GM23338 (cell line): ENCODE measurements around the gene HNF1B. TPM values are rescaled to one million over a fixed set of nuclear protein-coding genes. Genes with fewer than 3 reads are reported as not detected.

Experiments used
- ATAC-seq: fragments of 200-7000 bp; cut with Tn5 transposase; 3 replicates; pipeline ENCODE4 v1.9.1; 2020
- DNase-seq: peaks from one replicate; pipeline ENCODE4 v3.0.0-alpha.2; 2015; ENCODE audit warnings: low spot score
- H2AFZ ChIP-seq: fragments of 200-600 bp; sonication (generic); 2 replicates; pipeline ENCODE4 v1.8.0; 2016; ENCODE audit warnings: antibody characterized with exemption, mild to moderate bottlenecking, moderate library complexity
- H3F3A ChIP-seq: fragments of 200-600 bp; sonication (generic); replicated peaks from 2 replicates; pipeline ENCODE4 v1.8.0; 2017; ENCODE audit warnings: antibody characterized with exemption, mixed run types, low read depth
- H3K27ac ChIP-seq: fragments of 200-600 bp; sonication (generic); 2 replicates; pipeline ENCODE4 v1.6.1; 2016; ENCODE audit warnings: low read depth
- H3K27me3 ChIP-seq: fragments of 200-600 bp; sonication (generic); 2 replicates; pipeline ENCODE4 v1.8.0; 2016; ENCODE audit warnings: mild to moderate bottlenecking, mixed run types, moderate library complexity; ENCODE audit not compliant: insufficient read depth
- H3K36me3 ChIP-seq: fragments of 200-600 bp; sonication (generic); 2 replicates; pipeline ENCODE4 v1.8.0; 2016; ENCODE audit warnings: mild to moderate bottlenecking; ENCODE audit not compliant: insufficient read depth
- H3K4me1 ChIP-seq: fragments of 200-600 bp; sonication (generic); 2 replicates; pipeline ENCODE4 v1.8.0; 2016; ENCODE audit warnings: mild to moderate bottlenecking, moderate library complexity; ENCODE audit not compliant: insufficient read depth
- H3K4me2 ChIP-seq: fragments of 200-600 bp; sonication (generic); 2 replicates; pipeline ENCODE4 v1.7.1; 2017; ENCODE audit warnings: mixed run types
- H3K4me3 ChIP-seq: fragments of 200-600 bp; sonication (generic); 2 replicates; pipeline ENCODE4 v1.6.1; 2016; ENCODE audit warnings: mixed run types
- H3K79me2 ChIP-seq: fragments of 200-600 bp; sonication (generic); replicated peaks from 2 replicates; pipeline ENCODE4 v1.8.0; 2017; ENCODE audit warnings: mild to moderate bottlenecking; ENCODE audit not compliant: insufficient read depth
- H3K9me2 ChIP-seq: fragments of 200-600 bp; sonication (generic); 2 replicates; pipeline ENCODE4 v1.8.0; 2017; ENCODE audit not compliant: insufficient read depth
- H4K20me1 ChIP-seq: fragments of 200-600 bp; sonication (generic); replicated peaks from 2 replicates; pipeline ENCODE4 v1.8.0; 2017; ENCODE audit warnings: mild to moderate bottlenecking; ENCODE audit not compliant: insufficient read depth
- H3K27ac Mint-ChIP-seq: 2 replicates; pipeline ENCODE4 v1.8.0; 2020; ENCODE audit warnings: inconsistent platforms, mild to moderate bottlenecking, moderate library complexity, mixed read lengths
- H3K27me3 Mint-ChIP-seq: 3 replicates; pipeline ENCODE4 v1.8.0; 2022; ENCODE audit warnings: low read depth, mild to moderate bottlenecking, moderate library complexity, mixed read lengths, inconsistent platforms; ENCODE audit not compliant: insufficient read depth, poor library complexity
- H3K36me3 Mint-ChIP-seq: 3 replicates; pipeline ENCODE4 v1.8.0; 2021; ENCODE audit warnings: low read depth, mild to moderate bottlenecking, inconsistent platforms, moderate library complexity, mixed read lengths
- H3K4me1 Mint-ChIP-seq: 3 replicates; pipeline ENCODE4 v1.8.0; 2020; ENCODE audit warnings: mild to moderate bottlenecking, inconsistent platforms, mixed read lengths
- H3K4me3 Mint-ChIP-seq: 3 replicates; pipeline ENCODE4 v1.8.0; 2021; ENCODE audit warnings: moderate library complexity, mild to moderate bottlenecking, inconsistent platforms, mixed read lengths
- H3K9me3 Mint-ChIP-seq: 3 replicates; pipeline ENCODE4 v1.8.0; 2020; ENCODE audit warnings: moderate library complexity, mild to moderate bottlenecking, inconsistent platforms, mixed read lengths
- CREB1 ChIP-seq: fragments of 250-450 bp; sonication (Bioruptor Pico); IDR thresholded peaks from 2 replicates; pipeline ENCODE4 v1.5.0; 2020; ENCODE audit warnings: low read depth, mild to moderate bottlenecking, moderate library complexity
- CTCF ChIP-seq, 2 experiments: fragments of 200-600 bp in 1 of 2; sonication (generic) in 1 of 2; conservative IDR thresholded peaks; 2 replicates each; pipeline versions ENCODE4 v1.5.1 to v1.6.1; 2016 to 2017; ENCODE audit warnings: antibody characterized with exemption in 2 of 2, low read depth in 2 of 2, mild to moderate bottlenecking in 2 of 2, moderate library complexity in 1 of 2
- EZH2 ChIP-seq: fragments of 200-600 bp; sonication (generic); IDR thresholded peaks from one replicate; pipeline ENCODE4 v1.8.0; 2017; ENCODE audit warnings: antibody characterized with exemption, mild to moderate bottlenecking, low read depth; ENCODE audit not compliant: unreplicated experiment
- EZH2phosphoT487 ChIP-seq: fragments of 200-600 bp; sonication (generic); IDR thresholded peaks from one replicate; pipeline ENCODE4 v1.8.1; 2018; ENCODE audit warnings: antibody characterized with exemption; ENCODE audit not compliant: unreplicated experiment
- NANOG ChIP-seq: IDR thresholded peaks from 2 replicates; pipeline ENCODE4 v1.6.1; 2016; ENCODE audit warnings: antibody characterized with exemption, borderline replicate concordance
- STAT1 ChIP-seq: IDR thresholded peaks from one replicate; pipeline ENCODE4 v1.6.1; 2016; ENCODE audit warnings: antibody characterized with exemption; ENCODE audit not compliant: unreplicated experiment
- ZNF331 ChIP-seq: fragments of 250-450 bp; sonication (Bioruptor Pico); IDR thresholded peaks from 2 replicates; pipeline ENCODE4 v1.5.0; 2020; ENCODE audit warnings: low read depth, mild to moderate bottlenecking, moderate library complexity
- polyA plus RNA-seq: library from polyadenylated mRNA; unstranded; fragments of >200 nt; fragmentation: Nextera tagmentation; extraction: Ambion mirVana; gene quantifications from 2 replicates; pipeline ENCODE4 v1.2.1, GENCODE V29; 2016
- total RNA-seq: library from RNA; depleted of rRNA; stranded (reverse); fragments of >200 nt; shearing (Covaris generic); gene quantifications from 2 replicates; pipeline ENCODE4 v1.2.3, GENCODE V29; 2014
- TF ChIP-seq, protein P1 (sequence below): fragments of 250-450 bp; sonication (Bioruptor Pico); IDR thresholded peaks from 2 replicates; pipeline ENCODE4 v1.5.0; 2020; ENCODE audit warnings: mild to moderate bottlenecking, moderate library complexity
- TF ChIP-seq, protein P2 (sequence below): IDR thresholded peaks from one replicate; pipeline ENCODE4 v1.6.1; 2018; ENCODE audit warnings: antibody characterized with exemption; ENCODE audit not compliant: unreplicated experiment

The HNF1B gene
- total and polyA plus RNA-seq, 2 experiments from 2014 or later, result 0.07 to 0.19 TPM

DNA sequence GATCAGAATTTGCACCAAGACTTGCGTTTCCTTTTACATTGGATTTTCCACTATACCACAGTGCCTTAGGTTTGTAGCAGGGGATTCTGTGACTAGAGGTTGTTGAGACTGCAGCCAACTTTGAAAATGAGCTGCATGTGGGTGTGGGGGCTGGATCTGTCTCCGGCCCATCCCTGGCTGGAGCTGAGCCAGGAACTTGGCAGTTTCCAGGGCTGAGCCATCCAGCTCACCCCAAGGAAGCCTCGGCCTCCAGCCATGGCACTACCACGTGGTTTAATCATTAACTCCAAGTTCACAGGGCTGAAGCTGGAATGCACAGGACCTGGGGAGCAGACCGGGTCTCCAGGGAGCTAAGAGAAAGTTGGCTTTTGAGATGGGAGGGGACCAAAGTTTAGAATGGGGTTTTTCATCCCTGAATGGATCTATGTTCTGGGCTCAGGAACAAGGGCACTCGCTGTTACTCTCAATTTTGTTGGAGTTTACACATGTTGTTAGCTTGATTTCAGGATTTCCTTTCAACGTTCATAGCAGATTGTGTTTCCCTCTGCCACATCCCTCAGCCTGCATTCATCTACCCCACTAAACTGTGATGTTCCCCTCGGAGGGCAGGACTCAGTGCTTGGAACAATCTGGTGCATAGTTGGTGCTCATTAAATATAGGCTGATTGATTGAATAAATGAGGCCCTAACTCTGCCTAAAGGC, 42.3 kb upstream of the HNF1B start:
- H3K27me3 ChIP-seq, result no peaks in the 10 kb centered on the region
- H3K79me2 ChIP-seq, result no peaks in the 10 kb centered on the region
- no peak for DNase-seq
- no peaks in the 10 kb centered on the region for H3F3A ChIP-seq
- Mint-ChIP-seq H3K27ac (no peak overlapping the region), H3K9me3 (no peaks in the 10 kb centered on the region; the same call in 2 of the 3 replicates), H3K4me3 (no peak overlapping the region), H3K4me1 (no peaks in the 10 kb centered on the region; the same call in 2 of the 3 replicates), H3K27me3 (peaks cover 4% of the 10 kb centered on the region), H3K36me3 (no peaks in the 10 kb centered on the region)
- TF ChIP-seq, protein P1, sequence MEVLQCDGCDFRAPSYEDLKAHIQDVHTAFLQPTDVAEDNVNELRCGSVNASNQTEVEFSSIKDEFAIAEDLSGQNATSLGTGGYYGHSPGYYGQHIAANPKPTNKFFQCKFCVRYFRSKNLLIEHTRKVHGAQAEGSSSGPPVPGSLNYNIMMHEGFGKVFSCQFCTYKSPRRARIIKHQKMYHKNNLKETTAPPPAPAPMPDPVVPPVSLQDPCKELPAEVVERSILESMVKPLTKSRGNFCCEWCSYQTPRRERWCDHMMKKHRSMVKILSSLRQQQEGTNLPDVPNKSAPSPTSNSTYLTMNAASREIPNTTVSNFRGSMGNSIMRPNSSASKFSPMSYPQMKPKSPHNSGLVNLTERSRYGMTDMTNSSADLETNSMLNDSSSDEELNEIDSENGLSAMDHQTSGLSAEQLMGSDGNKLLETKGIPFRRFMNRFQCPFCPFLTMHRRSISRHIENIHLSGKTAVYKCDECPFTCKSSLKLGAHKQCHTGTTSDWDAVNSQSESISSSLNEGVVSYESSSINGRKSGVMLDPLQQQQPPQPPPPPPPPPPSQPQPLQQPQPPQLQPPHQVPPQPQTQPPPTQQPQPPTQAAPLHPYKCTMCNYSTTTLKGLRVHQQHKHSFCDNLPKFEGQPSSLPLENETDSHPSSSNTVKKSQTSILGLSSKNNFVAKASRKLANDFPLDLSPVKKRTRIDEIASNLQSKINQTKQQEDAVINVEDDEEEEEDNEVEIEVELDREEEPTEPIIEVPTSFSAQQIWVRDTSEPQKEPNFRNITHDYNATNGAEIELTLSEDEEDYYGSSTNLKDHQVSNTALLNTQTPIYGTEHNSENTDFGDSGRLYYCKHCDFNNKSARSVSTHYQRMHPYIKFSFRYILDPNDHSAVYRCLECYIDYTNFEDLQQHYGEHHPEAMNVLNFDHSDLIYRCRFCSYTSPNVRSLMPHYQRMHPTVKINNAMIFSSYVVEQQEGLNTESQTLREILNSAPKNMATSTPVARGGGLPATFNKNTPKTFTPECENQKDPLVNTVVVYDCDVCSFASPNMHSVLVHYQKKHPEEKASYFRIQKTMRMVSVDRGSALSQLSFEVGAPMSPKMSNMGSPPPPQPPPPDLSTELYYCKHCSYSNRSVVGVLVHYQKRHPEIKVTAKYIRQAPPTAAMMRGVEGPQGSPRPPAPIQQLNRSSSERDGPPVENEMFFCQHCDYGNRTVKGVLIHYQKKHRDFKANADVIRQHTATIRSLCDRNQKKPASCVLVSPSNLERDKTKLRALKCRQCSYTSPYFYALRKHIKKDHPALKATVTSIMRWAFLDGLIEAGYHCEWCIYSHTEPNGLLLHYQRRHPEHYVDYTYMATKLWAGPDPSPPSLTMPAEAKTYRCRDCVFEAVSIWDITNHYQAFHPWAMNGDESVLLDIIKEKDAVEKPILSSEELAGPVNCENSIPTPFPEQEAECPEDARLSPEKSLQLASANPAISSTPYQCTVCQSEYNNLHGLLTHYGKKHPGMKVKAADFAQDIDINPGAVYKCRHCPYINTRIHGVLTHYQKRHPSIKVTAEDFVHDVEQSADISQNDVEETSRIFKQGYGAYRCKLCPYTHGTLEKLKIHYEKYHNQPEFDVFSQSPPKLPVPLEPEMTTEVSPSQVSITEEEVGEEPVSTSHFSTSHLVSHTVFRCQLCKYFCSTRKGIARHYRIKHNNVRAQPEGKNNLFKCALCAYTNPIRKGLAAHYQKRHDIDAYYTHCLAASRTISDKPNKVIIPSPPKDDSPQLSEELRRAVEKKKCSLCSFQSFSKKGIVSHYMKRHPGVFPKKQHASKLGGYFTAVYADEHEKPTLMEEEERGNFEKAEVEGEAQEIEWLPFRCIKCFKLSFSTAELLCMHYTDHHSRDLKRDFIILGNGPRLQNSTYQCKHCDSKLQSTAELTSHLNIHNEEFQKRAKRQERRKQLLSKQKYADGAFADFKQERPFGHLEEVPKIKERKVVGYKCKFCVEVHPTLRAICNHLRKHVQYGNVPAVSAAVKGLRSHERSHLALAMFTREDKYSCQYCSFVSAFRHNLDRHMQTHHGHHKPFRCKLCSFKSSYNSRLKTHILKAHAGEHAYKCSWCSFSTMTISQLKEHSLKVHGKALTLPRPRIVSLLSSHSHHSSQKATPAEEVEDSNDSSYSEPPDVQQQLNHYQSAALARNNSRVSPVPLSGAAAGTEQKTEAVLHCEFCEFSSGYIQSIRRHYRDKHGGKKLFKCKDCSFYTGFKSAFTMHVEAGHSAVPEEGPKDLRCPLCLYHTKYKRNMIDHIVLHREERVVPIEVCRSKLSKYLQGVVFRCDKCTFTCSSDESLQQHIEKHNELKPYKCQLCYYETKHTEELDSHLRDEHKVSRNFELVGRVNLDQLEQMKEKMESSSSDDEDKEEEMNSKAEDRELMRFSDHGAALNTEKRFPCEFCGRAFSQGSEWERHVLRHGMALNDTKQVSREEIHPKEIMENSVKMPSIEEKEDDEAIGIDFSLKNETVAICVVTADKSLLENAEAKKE (CRISPR knock-in tag), result no peak
- TF ChIP-seq NANOG, result no peak
- no peak for TF ChIP-seq EZH2
- H3K9me2 ChIP-seq, result peaks cover 5% of the 10 kb centered on the region
- H3K27ac ChIP-seq, result no peak overlapping the region
- H2AFZ ChIP-seq, result peak overlapping the region; percentile 28; the same call in 1 of the 2 replicates
- no peak overlapping the region for H3K4me2 ChIP-seq
- H4K20me1 ChIP-seq, result no peaks in the 10 kb centered on the region
- no peaks in the 10 kb centered on the region; the same call in 1 of the 2 replicates for H3K36me3 ChIP-seq
- H3K4me1 ChIP-seq, result no peaks in the 10 kb centered on the region
- no peak overlapping the region for H3K4me3 ChIP-seq
- no peak for ATAC-seq

DNA sequence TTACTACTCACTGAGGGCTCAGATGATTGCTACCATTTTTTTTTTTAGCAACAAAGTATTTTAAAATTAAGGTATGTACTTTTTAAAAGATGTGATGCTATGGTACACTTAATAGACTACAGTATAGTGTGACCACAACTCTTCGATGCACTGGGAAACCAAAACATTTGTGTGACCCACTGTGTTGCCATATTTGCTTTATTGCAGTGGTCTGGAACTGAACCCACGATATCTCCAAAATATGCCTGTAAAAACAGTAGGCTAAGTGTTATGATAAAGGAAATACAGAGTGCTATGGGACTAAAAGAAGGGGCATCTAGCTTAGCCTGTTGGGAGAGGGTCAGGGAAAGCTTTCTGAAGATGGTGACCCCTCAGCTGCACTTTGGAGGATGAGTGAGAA, 41.6 kb upstream of the HNF1B start:
- Histone ChIP-seq H3K27ac (no peak overlapping the region), H3K9me2 (peaks cover 5% of the 10 kb centered on the region), H3K36me3 (no peaks in the 10 kb centered on the region; the same call in 1 of the 2 replicates), H2AFZ (no peak overlapping the region), H3K4me1 (no peaks in the 10 kb centered on the region), H3K4me2 (no peak overlapping the region), H3K27me3 (no peaks in the 10 kb centered on the region), H3K79me2 (no peaks in the 10 kb centered on the region), H3F3A (no peaks in the 10 kb centered on the region), H3K4me3 (no peak overlapping the region), H4K20me1 (no peaks in the 10 kb centered on the region)
- H3K4me3 Mint-ChIP-seq, result no peak overlapping the region
- ATAC-seq, result no peak
- no peaks in the 10 kb centered on the region; the same call in 2 of the 3 replicates for H3K9me3 Mint-ChIP-seq
- no peaks in the 10 kb centered on the region; the same call in 2 of the 3 replicates for H3K4me1 Mint-ChIP-seq
- peaks cover 4% of the 10 kb centered on the region for H3K27me3 Mint-ChIP-seq
- no peak overlapping the region for H3K27ac Mint-ChIP-seq
- H3K36me3 Mint-ChIP-seq, result no peaks in the 10 kb centered on the region
- DNase-seq, result no peak
- TF ChIP-seq, protein P2, sequence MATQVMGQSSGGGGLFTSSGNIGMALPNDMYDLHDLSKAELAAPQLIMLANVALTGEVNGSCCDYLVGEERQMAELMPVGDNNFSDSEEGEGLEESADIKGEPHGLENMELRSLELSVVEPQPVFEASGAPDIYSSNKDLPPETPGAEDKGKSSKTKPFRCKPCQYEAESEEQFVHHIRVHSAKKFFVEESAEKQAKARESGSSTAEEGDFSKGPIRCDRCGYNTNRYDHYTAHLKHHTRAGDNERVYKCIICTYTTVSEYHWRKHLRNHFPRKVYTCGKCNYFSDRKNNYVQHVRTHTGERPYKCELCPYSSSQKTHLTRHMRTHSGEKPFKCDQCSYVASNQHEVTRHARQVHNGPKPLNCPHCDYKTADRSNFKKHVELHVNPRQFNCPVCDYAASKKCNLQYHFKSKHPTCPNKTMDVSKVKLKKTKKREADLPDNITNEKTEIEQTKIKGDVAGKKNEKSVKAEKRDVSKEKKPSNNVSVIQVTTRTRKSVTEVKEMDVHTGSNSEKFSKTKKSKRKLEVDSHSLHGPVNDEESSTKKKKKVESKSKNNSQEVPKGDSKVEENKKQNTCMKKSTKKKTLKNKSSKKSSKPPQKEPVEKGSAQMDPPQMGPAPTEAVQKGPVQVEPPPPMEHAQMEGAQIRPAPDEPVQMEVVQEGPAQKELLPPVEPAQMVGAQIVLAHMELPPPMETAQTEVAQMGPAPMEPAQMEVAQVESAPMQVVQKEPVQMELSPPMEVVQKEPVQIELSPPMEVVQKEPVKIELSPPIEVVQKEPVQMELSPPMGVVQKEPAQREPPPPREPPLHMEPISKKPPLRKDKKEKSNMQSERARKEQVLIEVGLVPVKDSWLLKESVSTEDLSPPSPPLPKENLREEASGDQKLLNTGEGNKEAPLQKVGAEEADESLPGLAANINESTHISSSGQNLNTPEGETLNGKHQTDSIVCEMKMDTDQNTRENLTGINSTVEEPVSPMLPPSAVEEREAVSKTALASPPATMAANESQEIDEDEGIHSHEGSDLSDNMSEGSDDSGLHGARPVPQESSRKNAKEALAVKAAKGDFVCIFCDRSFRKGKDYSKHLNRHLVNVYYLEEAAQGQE, result no peak
- TF ChIP-seq NANOG, result no peak
- TF ChIP-seq CTCF (conservative IDR thresholded peaks at IDR 0.05; ENCODE audit: low read depth in 2 of 2), result no peak
- TF ChIP-seq ZNF331, result no peak
- TF ChIP-seq CREB1 (CRISPR knock-in tag), result no peak
- TF ChIP-seq EZH2phosphoT487, result no peak
- TF ChIP-seq EZH2, result no peak
- TF ChIP-seq STAT1, result no peak
